A172 (cell line): ENCODE data around the gene ALG12. TPM values are rescaled to one million over a fixed set of nuclear protein-coding genes. Genes with fewer than 3 reads are reported as not detected.
A peak's percentile ranks its signal among the peaks of the same experiment; 100 is the strongest.
"Not testable (repeated sequence)": the region's sequence is repeated elsewhere in the genome, so short reads cannot be mapped to it uniquely, and the experiment has no call there.

Experiments
- DNase-seq: peaks from one replicate; pipeline ENCODE4 v3.0.0-alpha.2; 2015; ENCODE audit warnings: low spot score
- total RNA-seq: library from RNA; depleted of rRNA; stranded (reverse); fragments of >200 nt; shearing (Covaris generic); gene quantifications from 2 replicates; pipeline ENCODE4 v1.2.3, GENCODE V29; 2014

The ALG12 gene
- total RNA-seq, 1 experiment from 2014 or later = 8.8 TPM

- no peak for DNase-seq
Measured at GRCh38 chr22:49867303-49868265, 50.7 kb downstream of the ALG12 start.

- DNase-seq = no peak
Measured at GRCh38 chr22:49866646-49867045, 51.6 kb downstream of the ALG12 start.

DNA sequence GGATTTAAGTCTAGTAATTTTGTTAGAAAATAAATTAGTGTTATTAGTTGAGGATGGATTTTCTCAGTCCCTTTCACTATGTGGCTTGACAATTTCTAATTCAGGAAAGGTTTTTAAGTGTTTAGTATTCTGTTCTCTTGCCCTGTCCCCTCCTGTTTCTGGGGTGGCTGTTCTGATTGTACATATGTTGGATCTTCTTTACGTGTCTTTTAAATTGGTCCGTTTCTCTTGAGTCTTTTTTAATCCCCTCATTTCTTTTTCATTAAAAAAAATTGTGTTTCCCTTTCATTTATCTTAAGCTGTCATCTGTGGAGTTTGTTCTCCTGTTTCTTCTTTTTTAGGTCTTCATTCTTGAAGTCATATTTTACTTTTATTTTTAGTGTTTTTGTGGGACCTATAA is 52.1 kb downstream of the ALG12 start:
- no peak for DNase-seq

- DNase-seq = no peak
Measured at GRCh38 chr22:49865156-49865555, 53.1 kb downstream of the ALG12 start.

DNA sequence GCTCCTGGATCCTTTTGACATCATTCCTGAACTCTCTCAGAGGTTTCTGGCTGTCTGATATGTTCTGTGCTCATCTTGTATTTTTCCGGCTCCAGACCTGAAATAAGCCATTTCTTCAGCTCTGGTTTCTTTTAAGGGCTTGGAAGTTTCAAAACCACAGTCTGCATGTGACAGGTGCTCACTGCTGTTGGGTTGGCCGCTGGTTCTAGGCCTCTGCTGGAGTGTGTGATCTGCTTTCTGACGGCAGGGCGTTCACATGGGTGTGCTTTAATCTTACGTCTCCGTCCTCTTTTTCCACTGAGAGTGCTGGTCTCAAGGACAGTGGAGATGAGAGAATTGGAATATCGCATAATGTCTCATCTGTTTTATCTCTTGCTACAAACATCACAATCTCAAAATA is 54.3 kb downstream of the ALG12 start:
- no peak for DNase-seq

DNA sequence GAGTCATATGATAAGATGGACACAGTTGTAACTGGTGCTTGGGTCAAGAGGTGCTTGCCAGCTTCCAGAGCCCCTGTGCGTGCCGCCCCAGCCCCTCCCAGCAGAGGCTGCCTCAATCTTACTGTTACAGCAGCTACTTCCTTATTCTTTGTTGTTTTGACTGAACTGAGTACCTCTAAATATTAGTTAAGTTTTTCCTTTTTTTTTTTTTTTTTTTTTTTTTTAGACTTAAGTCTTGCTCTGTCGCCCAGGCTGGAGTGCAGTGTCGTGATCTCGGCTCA is 55.8 kb downstream of the ALG12 start:
- DNase-seq = no peak

DNA sequence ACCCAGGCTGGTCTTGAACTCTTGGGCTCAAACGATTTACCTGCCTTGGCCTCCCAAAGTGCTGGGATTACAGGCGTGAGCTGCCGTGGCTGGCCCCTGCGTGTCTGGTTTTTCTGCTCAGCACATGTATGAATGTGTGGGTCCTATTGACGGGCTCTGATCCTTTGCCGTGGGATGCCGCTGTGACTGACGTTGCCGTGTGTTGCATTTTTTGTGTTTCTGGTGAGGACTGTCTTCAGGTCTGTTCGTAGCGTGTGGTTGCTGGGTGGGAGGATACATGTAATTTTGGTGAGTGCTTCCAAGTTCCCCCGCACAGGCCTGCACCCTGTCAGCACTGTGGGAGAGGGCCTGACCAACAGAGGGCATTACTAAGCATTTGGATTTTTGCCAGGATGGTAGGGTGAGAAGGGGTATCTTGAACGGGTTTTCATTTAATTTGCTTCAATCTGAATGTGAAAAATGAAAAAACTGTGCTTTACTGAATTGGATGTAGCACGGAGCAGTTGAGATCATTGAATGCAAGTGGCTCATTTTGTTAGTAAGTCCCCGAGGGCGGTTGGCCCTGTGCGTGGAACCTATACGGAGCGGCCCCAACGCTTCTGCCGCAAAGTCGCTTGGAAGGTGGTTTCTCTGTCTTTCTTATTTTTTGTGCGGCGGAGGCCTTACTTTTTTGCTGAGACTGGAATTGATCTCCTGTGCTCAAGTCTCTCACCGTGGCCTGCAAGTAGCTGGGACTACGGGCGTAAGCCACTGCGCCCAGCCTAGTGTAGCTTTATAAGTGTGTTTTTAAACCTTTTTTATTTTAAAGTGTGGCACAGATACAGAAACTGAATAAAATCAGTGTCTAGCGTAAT is 56.4 kb downstream of the ALG12 start:
- no peak for DNase-seq

DNA sequence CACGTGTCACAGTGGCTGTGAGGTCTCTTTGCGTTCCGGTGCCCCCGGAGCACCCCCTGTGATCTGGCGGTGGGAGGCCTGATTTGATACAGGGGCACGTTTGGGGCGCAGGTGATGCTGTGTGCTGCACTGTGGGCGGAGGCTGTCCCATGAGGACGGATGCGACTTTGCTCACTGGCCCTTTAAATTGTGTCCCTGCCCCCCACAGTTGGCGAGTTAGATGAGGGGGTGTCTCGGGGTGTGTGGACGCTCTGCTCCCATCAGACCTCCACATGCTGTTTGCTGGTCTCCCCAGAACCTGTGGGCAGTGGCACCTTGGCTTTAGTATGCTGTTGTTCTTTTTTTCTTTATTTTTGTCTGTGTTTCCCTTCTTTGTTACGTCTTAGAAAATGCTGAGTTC is 59.4 kb downstream of the ALG12 start:
- no peak for DNase-seq

GRCh38 chr22:49856766-49857618 is 61.2 kb downstream of the ALG12 start:
- no peak for DNase-seq

DNA sequence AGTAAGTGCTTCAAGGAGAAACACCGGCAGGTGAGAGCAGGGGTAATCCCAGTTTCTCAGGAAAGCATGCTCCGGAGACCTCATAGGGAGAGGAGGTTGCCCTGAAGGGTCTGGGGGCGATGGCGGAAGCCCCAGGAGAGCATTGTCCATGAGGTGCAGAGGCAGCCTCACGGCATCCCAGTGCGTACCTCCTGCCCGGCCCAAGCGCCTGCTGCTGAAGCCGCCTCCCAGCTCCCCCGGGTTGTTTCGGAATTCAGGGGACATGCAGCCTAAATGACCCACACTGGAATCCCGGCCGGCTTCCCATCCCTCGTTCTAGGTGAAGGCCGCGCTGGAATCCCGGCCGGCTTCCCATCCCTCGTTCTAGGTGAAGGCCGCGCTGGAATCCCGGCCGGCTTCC is 61.9 kb downstream of the ALG12 start:
- no peak for DNase-seq

GRCh38 chr22:49855251-49855911 is 62.9 kb downstream of the ALG12 start:
- DNase-seq = peak; percentile 20

GRCh38 chr22:49853981-49854831 is 64.0 kb downstream of the ALG12 start:
- no peak for DNase-seq

- DNase-seq = peak; percentile 87
Measured at GRCh38 chr22:49852898-49853894, 65.0 kb downstream of the ALG12 start, which contains the start of gene ZBED4. ZBED4 (plus strand) TSS chr22:49853844; CDS start chr22:49883663, 29,819 bp downstream.

- not testable (repeated sequence) for DNase-seq
Measured at GRCh38 chr22:49852568-49852897, 65.7 kb downstream of the ALG12 start.

DNA sequence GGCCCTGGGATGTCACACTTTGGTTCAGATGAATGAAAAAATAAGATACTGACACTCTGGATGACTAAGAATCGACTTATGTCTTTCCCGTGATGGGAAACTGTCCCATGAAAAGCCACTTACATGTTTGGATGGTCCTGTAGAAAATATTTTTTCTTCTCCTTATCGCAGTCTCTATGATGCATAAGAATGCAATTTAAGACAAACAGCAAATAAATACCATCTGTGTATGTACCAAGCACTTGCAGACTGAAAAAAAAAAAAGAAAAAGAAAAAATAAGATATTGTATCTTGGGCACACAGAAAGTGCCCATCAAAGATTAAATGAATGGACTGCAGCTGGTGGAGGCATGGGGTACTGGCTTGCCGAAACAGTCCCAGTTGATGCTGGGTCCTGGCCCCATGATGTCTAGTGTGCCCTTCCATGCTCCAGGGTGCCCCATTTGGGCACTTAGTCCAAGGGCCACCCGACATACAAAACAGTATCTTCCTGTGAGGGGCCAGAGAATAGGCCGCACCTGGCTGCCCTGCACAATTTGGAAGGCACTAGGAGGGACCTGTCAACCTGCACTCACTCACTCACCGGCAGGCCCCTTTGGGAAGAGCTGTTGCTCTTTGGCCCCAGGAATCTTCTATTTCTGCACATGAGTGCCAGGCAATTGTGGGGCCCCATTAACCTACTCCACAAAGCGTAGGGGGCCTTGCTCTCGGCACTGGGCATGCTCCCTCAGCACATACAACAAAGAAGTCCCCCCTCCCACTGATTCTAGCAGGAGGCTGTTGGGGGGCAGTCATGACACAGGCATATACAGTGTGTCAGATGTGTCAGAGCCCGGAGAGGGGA is 67.1 kb downstream of the ALG12 start:
- DNase-seq = no peak
